ENCODE data around the gene PEAR1.

PEAR1 gene

DNA sequence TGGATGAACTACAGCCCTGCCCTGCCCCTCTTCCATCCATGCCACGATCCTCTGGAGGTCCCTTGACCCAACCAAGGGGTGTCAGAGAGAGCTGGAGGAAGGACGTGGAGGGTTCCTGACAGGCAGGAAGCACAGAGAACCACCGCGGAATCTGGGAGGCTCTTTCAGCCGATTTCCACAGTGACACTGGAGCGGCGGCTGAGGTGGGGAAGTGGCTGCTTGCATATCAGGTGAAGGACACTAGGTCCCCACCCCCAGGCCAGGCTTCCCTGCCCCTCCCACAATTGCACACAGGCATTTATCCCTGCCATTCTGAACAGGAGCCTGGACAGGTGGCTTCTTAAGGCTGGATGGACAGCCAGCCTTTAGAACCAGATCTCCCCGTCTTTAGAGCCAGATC, 44.4 kb downstream of the PEAR1 start:
- Histone ChIP-seq H3K27ac (replicated peaks) (no peak overlapping the region), H3K4me3 (replicated peaks; ENCODE audit: insufficient read depth, low read length) (no peak overlapping the region), H3K27me3 (ENCODE audit: insufficient read depth, poor library complexity, severe bottlenecking) (no peaks in the 10 kb centered on the region)
- TF ChIP-seq SPI1 (IDR thresholded peaks at IDR 0.05; ENCODE audit: borderline replicate concordance, low read depth) (no peak), GABPA (IDR thresholded peaks at IDR 0.05; ENCODE audit: low read depth) (no peak), POLR2AphosphoS5 (IDR thresholded peaks at IDR 0.05; ENCODE audit: low read depth) (no peak)
- TF ChIP-seq, protein P1, sequence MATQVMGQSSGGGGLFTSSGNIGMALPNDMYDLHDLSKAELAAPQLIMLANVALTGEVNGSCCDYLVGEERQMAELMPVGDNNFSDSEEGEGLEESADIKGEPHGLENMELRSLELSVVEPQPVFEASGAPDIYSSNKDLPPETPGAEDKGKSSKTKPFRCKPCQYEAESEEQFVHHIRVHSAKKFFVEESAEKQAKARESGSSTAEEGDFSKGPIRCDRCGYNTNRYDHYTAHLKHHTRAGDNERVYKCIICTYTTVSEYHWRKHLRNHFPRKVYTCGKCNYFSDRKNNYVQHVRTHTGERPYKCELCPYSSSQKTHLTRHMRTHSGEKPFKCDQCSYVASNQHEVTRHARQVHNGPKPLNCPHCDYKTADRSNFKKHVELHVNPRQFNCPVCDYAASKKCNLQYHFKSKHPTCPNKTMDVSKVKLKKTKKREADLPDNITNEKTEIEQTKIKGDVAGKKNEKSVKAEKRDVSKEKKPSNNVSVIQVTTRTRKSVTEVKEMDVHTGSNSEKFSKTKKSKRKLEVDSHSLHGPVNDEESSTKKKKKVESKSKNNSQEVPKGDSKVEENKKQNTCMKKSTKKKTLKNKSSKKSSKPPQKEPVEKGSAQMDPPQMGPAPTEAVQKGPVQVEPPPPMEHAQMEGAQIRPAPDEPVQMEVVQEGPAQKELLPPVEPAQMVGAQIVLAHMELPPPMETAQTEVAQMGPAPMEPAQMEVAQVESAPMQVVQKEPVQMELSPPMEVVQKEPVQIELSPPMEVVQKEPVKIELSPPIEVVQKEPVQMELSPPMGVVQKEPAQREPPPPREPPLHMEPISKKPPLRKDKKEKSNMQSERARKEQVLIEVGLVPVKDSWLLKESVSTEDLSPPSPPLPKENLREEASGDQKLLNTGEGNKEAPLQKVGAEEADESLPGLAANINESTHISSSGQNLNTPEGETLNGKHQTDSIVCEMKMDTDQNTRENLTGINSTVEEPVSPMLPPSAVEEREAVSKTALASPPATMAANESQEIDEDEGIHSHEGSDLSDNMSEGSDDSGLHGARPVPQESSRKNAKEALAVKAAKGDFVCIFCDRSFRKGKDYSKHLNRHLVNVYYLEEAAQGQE (IDR thresholded peaks at IDR 0.05; ENCODE audit: insufficient replicate concordance, low read depth) = no peak
- TF ChIP-seq, protein P2, sequence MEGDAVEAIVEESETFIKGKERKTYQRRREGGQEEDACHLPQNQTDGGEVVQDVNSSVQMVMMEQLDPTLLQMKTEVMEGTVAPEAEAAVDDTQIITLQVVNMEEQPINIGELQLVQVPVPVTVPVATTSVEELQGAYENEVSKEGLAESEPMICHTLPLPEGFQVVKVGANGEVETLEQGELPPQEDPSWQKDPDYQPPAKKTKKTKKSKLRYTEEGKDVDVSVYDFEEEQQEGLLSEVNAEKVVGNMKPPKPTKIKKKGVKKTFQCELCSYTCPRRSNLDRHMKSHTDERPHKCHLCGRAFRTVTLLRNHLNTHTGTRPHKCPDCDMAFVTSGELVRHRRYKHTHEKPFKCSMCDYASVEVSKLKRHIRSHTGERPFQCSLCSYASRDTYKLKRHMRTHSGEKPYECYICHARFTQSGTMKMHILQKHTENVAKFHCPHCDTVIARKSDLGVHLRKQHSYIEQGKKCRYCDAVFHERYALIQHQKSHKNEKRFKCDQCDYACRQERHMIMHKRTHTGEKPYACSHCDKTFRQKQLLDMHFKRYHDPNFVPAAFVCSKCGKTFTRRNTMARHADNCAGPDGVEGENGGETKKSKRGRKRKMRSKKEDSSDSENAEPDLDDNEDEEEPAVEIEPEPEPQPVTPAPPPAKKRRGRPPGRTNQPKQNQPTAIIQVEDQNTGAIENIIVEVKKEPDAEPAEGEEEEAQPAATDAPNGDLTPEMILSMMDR (IDR thresholded peaks at IDR 0.05; ENCODE audit: insufficient read depth, low read length) = no peak
- no peak for DNase-seq (ENCODE audit: low read depth in 1 of 2, low spot score in 1 of 2)

DNA sequence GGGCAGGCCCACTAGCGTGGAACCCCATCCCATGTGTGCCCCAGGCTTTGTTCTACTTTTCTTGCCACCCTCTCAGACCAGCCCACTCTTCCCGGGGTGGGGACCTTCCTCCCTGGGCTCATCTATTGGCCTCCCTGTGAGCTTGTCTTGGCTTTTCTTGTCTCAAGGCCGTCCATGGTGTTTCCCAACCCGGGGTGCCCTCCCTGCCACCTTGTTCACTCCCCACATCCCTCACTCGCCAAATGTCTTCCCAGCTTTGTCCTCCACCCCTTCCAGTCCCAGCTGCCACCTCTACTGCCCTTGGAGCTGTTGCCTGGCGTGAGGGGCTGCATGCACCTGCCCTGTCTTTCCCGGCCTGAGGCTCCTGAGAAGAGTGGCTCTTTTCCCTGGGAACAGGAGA, 45.3 kb downstream of the PEAR1 start:
- Histone ChIP-seq H3K27ac (replicated peaks) (no peak overlapping the region), H3K4me3 (replicated peaks; ENCODE audit: insufficient read depth, low read length) (no peak overlapping the region), H3K27me3 (ENCODE audit: insufficient read depth, poor library complexity, severe bottlenecking) (no peaks in the 10 kb centered on the region)
- DNase-seq (ENCODE audit: low read depth in 1 of 2, low spot score in 1 of 2) = no peak
- no peak for TF ChIP-seq SPI1 (IDR thresholded peaks at IDR 0.05; ENCODE audit: borderline replicate concordance, low read depth)
- no peak for TF ChIP-seq GABPA (IDR thresholded peaks at IDR 0.05; ENCODE audit: low read depth)
- TF ChIP-seq, protein P2 (IDR thresholded peaks at IDR 0.05; ENCODE audit: insufficient read depth, low read length) = no peak
- TF ChIP-seq POLR2AphosphoS5 (IDR thresholded peaks at IDR 0.05; ENCODE audit: low read depth) = no peak

DNA sequence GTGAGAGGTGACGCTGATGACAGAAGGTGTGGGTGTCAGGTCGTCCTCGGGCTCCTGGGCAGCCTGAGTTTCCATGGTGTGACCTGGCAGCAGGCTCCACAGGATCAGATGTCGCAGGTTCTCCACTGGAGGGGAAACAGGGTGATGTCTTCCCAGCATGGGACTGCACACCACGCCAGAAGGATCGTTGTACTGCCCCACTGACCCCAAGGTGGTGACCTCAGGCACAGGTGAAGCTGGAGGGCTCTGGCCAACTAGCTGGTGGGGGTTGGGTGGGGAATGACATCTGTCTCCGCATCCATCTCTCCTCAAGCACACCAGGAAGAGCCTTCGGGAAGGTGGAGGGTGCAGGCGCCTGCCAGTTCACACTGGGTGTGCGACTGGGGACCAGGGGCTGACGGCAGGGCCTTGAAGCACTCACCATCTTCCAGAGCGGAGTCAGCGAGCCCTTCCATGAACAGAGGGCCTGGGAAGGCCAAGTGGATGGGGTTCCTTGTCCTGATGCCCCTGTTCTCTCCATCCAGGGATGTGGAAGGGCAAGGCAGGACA, 46.3 kb downstream of the PEAR1 start:
- Histone ChIP-seq H3K27ac (replicated peaks) (no peak overlapping the region), H3K27me3 (ENCODE audit: insufficient read depth, poor library complexity, severe bottlenecking) (no peaks in the 10 kb centered on the region), H3K4me3 (replicated peaks; ENCODE audit: insufficient read depth, low read length) (no peak overlapping the region)
- DNase-seq (ENCODE audit: low read depth in 1 of 2, low spot score in 1 of 2) = no peak
- TF ChIP-seq POLR2AphosphoS5 (IDR thresholded peaks at IDR 0.05; ENCODE audit: low read depth) = no peak
- no peak for TF ChIP-seq SPI1 (IDR thresholded peaks at IDR 0.05; ENCODE audit: borderline replicate concordance, low read depth)
- no peak for TF ChIP-seq GABPA (IDR thresholded peaks at IDR 0.05; ENCODE audit: low read depth)
- TF ChIP-seq, protein P2 (IDR thresholded peaks at IDR 0.05; ENCODE audit: insufficient read depth, low read length) = no peak
- TF ChIP-seq, protein P1 (IDR thresholded peaks at IDR 0.05; ENCODE audit: insufficient replicate concordance, low read depth) = no peak

DNA sequence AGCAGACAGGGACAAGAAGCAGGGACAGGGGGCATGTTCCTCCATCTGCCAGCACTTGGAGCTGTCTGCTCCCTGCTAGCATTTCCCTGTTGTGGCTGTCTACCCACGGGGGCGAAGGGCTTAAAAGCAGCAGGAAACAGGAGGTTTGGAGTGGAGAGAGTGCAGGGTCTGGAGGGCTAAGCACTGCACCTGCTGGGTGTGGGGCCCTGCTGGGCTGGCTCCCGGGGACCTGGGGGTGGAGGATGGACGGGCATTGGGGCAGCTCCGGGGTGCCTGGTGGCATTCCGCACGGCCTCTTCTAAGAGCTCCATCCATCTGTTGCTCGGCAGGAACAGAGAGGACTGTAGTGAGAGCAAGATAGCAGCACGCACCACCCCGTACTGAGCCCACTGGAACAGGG, 48.2 kb downstream of the PEAR1 start:
- TF ChIP-seq GABPA (IDR thresholded peaks at IDR 0.05; ENCODE audit: low read depth) (no peak), SPI1 (IDR thresholded peaks at IDR 0.05; ENCODE audit: borderline replicate concordance, low read depth) (no peak), POLR2AphosphoS5 (IDR thresholded peaks at IDR 0.05; ENCODE audit: low read depth) (no peak)
- TF ChIP-seq, protein P2 (IDR thresholded peaks at IDR 0.05; ENCODE audit: insufficient read depth, low read length) = no peak
- TF ChIP-seq, protein P1 (IDR thresholded peaks at IDR 0.05; ENCODE audit: insufficient replicate concordance, low read depth) = no peak
- Histone ChIP-seq H3K4me3 (replicated peaks; ENCODE audit: insufficient read depth, low read length) (no peak overlapping the region), H3K27me3 (ENCODE audit: insufficient read depth, poor library complexity, severe bottlenecking) (no peaks in the 10 kb centered on the region), H3K27ac (replicated peaks) (no peak overlapping the region)
- DNase-seq (ENCODE audit: low read depth in 1 of 2, low spot score in 1 of 2) = no peak
